Stimulated activated CD4-positive, alpha-beta T cell treated with anti-CD3 and anti-CD28 coated beads, Interleukin-15, amount 100 ng/mL, for 1 hour (primary cell): ENCODE results near the gene STN1.

Experiments
- DNase-seq, 2 donors: peaks; one replicate each; pipeline ENCODE4 v3.0.0-alpha.2; 2020; ENCODE audit warnings: low read depth in 1 of 2, low spot score in 1 of 2

Gene STN1

GRCh38 chr10:103918053-103918846 lies at the start of gene STN1:
STN1 (minus strand) TSS chr10:103918184; CDS start chr10:103917594, 590 bp downstream.
- peak; percentile 90 to 95 for DNase-seq

- no peak for DNase-seq
These were observed 49.6 kb upstream of the STN1 start for GRCh38 chr10:103967448-103968071.

GRCh38 chr10:103966671-103967447 lies 48.9 kb upstream of the STN1 start, which contains the start of gene SLK:
SLK (plus strand) TSS chr10:103967140; CDS start chr10:103967746, 606 bp downstream.
- DNase-seq, result peak; percentile 73 to 78

- no peak for DNase-seq
These were observed 42.1 kb upstream of the STN1 start for GRCh38 chr10:103960103-103960502.

GRCh38 chr10:103958996-103959395 lies 41.0 kb upstream of the STN1 start:
- no peak for DNase-seq

- DNase-seq, result no peak
These were observed 36.6 kb upstream of the STN1 start for GRCh38 chr10:103954543-103954942.

GRCh38 chr10:103951942-103952341 lies 34.0 kb upstream of the STN1 start:
- DNase-seq, result no peak

- no peak for DNase-seq
These were observed 33.2 kb upstream of the STN1 start for GRCh38 chr10:103951183-103951582.

GRCh38 chr10:103949728-103950127 lies 31.7 kb upstream of the STN1 start:
- no peak for DNase-seq

- no peak for DNase-seq
These were observed 30.0 kb upstream of the STN1 start for GRCh38 chr10:103947799-103948516.

- no peak for DNase-seq
These were observed 24.9 kb upstream of the STN1 start for GRCh38 chr10:103942866-103943265.

GRCh38 chr10:103941801-103942200 lies 23.8 kb upstream of the STN1 start:
- no peak for DNase-seq

- DNase-seq, result no peak
These were observed 21.5 kb upstream of the STN1 start for GRCh38 chr10:103939522-103939921.

GRCh38 chr10:103936022-103936421 lies 18.0 kb upstream of the STN1 start:
- DNase-seq, result no peak

GRCh38 chr10:103934308-103934707 lies 16.3 kb upstream of the STN1 start:
- no peak for DNase-seq

- DNase-seq, result no peak
These were observed 15.7 kb upstream of the STN1 start for GRCh38 chr10:103933557-103934121.

- DNase-seq, result no peak
These were observed 15.0 kb upstream of the STN1 start for GRCh38 chr10:103932971-103933370.

GRCh38 chr10:103932271-103932670 lies 14.3 kb upstream of the STN1 start:
- no peak for DNase-seq

- no peak for DNase-seq
These were observed 13.6 kb upstream of the STN1 start for GRCh38 chr10:103931603-103932002.

GRCh38 chr10:103930881-103931280 lies 12.9 kb upstream of the STN1 start:
- no peak for DNase-seq

GRCh38 chr10:103930449-103930848 lies 12.5 kb upstream of the STN1 start:
- DNase-seq, result no peak
